Retina (tissue), 1 donor: ENCODE results near the gene LATS2.
"Not testable (repeated sequence)": the region's sequence is repeated elsewhere in the genome, so short reads cannot be mapped to it uniquely, and the experiment has no call there.

Source experiments
- DNase-seq: peaks from one replicate; pipeline ENCODE4 v3.0.0-alpha.2; 2016

The LATS2 gene

DNA sequence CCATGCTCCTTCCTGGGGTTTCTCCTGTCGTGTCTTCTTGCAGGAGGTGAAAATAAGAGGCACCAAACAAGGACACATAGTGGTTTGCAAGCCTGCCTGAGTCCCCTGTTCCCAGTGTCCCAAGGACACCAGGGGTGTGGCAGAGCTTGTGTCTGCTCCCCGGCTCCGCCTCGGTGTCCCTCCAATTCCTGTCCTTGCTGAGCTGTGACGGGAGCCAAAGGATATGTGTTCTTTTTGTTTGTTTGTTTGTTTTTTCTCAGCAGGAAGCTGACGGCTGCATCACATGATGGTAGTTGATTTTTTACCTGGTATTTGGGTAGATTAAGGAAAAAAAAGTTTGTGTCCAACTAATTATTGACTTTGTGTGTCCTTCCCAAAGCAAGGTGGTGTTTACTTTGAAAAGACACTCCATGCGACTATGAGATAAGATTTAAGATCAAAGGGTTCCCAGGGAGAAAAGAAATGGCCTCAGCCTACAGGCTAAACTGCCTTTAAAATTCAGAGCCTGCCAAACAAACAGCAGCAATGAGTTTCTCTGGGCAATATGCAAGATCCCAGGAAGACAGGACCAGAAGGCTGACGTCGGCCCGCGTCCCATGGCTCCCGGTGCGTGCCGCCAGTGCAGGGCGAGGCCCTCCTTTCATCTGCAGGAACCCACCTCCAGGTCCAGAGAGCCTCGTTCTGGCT is 108.0 kb downstream of the LATS2 start:
- DNase-seq = no peak

DNA sequence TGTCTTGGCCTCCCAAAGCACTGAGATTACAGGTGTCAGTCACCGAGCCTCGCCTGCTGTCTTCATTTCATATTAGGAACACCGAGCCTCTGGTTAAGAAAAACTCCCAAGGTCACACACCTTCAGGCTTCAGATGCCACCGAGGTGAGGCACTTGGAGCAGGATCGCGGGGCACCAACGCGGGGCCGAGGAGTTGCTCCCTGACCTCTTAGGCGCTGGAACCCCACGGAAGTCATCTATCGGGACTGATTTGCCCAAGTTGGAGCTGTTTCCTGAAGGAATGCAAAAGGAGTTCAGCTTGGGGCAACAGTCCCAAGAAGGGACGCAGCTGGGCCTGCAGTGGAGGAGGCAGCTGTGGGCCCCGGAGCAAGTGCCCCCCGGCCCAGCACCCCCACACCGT is 108.5 kb downstream of the LATS2 start:
- no peak for DNase-seq

DNA sequence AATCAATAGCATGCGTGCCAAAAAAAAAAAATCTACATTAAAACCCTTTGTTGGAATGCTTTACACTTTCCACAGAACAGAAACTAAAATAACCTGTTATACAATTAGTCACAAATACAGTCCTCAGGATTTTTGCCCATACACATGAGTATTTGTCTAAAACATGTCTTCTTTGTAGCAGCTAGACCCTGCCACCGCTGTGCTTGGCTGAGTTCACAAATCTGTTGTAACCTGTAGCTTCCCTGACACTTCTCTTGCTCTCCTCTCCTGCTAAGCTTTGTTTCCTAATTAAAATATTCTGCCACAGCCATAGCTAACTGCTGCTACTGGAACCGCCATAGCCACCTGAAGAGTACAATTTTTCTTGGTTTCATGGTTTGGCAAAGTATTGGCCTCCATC is 113.4 kb downstream of the LATS2 start:
- not testable (repeated sequence) for DNase-seq

DNA sequence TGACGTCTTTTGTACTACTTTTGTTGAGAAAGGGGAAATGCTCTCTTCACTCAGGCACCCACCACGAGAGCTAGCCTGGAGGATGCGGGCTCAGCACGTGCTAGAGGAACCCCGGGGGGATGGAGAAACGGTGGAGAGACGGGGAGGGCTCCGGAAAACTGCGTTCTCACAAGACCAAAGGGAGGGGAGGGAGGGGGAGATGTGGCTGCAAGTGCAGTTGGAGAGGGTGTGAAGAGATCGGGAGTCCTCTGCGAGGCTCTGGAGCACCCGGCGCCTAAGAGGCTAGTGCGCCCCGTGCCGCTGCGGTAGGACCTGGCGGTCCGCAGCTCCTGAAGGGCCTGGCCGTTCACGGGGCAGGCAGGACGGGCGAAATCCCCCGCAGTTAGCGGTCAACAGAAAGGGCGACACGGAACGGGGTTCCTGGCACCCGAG is 115.4 kb downstream of the LATS2 start:
- peak; percentile 51 for DNase-seq

DNA sequence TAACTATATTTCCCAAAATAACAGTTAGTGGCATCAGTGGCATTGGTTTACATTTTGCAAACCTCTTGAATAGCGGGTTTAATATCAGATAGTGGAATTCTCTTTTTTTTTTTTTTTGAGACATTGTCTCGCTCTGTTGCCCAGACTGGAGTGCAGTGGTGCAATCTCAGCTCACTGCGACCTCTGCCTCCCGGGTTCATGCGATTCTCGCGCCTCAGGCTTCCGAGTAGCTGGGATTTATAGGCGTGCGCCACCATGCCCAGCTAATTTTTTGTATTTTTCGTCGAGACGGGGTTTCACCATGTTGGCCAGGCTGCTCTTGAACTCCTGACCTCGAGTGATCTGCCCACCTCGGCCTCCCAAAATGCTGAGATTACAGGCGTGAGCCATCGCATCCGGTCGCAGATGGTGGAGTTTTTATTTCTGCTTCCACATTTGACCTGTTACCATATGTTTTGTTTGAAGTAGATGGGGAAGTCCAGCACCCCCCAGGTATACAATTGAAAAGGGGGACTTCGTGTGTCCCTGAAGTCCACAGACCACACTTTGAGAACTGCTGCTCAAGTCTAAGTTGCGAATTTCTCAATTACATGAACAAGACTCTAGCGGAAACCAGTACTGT is 118.3 kb downstream of the LATS2 start:
- no peak for DNase-seq

DNA sequence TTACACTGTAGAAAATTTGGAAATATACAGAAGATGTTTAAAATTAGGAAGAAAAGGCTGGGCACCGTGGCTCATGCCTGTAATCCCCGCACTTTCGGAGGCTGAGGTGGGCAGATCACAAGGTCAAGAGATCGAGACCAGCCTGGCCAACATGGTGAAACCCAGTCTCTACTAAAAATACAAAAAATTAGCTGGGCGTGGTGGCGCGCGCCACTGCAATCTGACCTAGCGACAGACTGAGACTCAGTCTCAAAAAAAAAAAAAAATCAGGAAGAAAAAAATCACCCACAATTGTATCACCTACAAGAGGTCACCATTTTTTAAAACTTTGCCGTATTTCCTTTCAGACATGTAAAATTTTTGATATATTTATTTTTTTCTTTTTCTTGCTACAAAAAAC is 120.9 kb downstream of the LATS2 start:
- not testable (repeated sequence) for DNase-seq

DNA sequence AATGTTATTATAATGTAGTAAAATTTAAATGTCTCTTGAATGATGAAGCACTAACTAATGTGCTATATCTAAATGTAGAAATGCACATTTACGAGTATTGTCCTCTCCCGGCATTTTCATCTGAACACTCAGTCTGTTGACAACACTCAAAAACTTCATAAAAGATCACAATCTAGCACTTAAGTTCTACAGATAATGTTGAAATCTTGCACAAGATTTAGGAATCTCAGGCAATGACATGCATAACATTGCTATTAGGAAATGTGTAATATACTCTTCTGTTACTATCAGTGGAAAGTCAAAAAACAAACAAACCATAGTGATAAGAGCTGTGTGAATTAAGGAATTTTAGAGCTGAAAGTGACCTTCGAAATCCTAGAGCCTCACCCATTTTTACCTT is 121.3 kb downstream of the LATS2 start:
- DNase-seq = no peak

DNA sequence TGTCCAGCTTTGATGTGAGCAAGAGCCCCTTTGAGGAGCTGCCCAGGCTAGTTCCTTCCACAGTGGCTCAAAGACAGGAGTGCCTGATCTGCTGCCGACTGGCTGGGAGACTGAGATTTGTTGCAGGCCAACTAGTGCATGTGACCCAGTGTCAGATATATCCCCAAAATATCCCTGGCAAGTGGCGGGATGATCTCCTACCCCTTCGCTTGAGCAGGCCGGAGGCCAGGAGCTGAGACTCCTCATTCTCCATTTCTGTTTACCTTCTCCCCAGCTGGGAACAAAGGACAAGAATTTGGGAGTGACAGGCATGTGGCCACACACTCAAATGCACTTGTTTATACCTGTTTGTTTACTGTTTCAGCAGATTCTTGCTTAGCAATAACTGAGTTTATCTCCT is 121.7 kb downstream of the LATS2 start:
- no peak for DNase-seq

DNA sequence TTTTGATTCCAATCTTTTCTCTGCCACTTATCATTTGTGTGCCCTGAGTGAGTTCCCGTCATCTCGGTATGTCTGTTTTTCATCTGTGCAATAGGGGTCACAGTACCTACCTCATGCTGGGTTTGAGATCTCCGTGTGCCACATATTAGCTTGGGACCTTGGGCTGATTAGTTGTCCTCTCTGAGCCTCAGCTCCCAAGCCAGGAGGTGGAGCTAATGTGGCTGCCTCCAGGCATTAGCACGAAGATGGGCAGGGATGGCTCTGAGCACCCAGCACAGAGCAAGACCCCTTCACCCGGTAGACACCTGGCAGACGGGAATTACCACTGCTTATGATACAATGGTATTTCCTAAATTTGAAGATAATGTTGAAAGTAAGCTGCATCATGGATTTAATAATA is 123.1 kb downstream of the LATS2 start:
- no peak for DNase-seq

DNA sequence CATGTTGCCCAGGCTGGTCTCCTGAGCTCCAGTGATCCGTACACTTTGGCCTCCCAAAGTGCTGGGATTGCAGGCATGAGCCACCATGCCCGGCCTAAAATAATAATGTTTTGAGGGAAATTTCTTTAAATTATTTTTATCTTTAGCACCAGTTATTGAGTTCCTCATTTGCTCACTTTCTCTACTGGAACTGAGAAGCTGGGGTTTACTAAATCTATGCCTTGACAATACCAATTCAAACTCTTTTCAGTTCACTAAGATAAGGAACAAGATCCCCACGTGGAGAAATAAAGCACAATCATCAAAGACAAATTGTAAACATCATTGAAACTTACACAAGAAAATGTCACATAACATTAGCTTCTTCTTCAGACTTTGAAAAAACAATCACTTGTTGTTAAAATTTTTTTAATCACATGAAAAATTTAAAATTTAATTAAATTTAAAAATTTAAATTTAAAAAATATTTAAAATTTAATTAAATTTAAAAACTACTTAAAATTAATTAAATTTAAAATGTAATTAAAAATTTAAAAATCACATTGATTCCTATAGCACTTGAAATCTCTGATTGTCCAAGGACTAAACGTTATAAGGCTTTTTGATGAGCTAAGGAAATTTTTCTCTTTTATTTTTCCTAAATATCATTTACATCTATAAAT is 133.7 kb downstream of the LATS2 start:
- DNase-seq = no peak

DNA sequence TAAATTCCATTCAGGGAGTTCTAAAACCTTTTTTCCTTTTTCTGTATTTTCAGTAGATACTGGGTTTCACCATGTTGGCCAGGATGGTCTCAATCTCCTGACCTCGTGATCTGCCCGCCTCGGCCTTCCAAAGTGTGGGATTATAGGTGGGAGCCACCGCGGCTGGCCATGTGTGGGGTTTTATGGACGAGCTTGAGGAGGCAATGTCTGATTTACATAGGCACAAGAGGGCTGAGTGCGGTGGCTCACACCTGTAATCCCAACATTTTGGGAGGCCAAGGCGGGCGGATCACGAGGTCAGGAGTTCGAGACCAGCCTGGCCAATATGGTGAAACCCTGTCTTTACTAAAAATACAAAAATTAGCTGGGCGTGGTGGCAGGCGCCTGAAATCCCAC is 136.0 kb downstream of the LATS2 start:
- DNase-seq = not testable (repeated sequence)

DNA sequence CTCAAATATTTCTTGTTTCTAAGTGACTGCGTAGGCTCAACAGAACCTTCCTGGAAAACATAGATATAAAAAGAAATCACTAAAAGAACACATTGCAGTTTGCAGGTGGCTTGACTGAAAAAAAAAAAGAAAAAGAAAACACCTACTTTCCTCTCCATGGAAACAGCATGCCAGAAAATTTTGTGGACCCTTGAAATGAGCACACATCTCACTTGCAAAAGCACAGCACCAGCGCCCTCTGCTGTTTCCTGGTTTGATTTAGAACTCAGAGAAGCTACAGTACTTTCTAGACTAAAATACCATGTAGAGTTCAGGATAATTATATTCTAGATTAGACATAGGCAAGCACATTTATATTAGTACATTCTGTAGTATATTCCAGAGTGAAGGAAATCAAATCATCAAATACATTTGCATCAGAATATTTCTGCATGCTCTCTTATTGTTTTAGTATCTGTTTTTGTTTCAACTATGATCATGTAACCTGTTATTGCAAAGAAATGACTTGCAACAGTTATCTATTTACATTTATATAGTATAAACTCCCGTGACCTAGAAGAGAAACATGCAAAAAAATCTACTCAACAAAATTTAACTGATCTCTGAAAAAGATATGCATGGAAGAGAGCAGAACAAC is 136.5 kb downstream of the LATS2 start:
- DNase-seq = peak; percentile 62

DNA sequence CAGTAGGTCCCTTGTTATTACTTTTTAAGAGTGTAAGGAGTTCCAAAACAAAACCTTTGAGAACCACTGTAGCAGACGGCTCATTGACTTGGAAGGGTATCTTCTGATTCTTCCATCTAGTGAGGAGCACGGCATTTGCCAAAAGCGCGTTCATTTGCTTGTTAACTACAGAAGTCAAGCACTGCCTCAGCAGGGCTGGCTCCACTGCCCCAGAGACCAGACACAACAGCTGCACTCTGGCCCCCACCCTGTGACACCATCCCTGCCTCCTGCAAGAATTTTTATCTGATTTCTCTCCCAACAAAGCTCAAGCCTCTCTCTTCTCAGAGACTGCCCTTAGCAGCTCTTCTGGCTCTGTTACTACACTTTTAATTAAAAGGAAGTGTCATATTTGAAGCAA is 138.1 kb downstream of the LATS2 start:
- DNase-seq = no peak
